NB4 (cell line): Measurements from ENCODE around the gene DNAI1.

ENCODE experiments used
- DNase-seq: peaks from one replicate; pipeline ENCODE4 v3.0.0; 2010; ENCODE audit warnings: low read depth
- H3K4me3 ChIP-seq: one replicate; pipeline ENCODE4 v1.5.1; 2011; ENCODE audit warnings: mild to moderate bottlenecking, low read depth, low read length, moderate library complexity
- CTCF ChIP-seq: IDR thresholded peaks from one replicate; pipeline ENCODE4 v1.5.1; 2012; ENCODE audit warnings: low read depth, low read length
- MAX ChIP-seq: IDR thresholded peaks from 2 replicates; pipeline ENCODE4 v1.6.1; 2011; ENCODE audit warnings: low read depth, low read length
- MYC ChIP-seq: IDR thresholded peaks from 2 replicates; pipeline ENCODE4 v1.6.1; 2011; ENCODE audit warnings: low read depth, low read length
- POLR2A ChIP-seq: IDR thresholded peaks from 2 replicates; pipeline ENCODE4 v1.6.1; 2011; ENCODE audit warnings: mild to moderate bottlenecking; ENCODE audit not compliant: insufficient read length; ENCODE audit errors: extremely low read depth

Gene DNAI1

GRCh38 chr9:34507556-34507955, 49.0 kb downstream of the DNAI1 start:
- TF ChIP-seq POLR2A (no peak), MAX (no peak), MYC (no peak), CTCF (no peak)
- DNase-seq: no peak

GRCh38 chr9:34507966-34508365, 49.4 kb downstream of the DNAI1 start:
- no peak for DNase-seq
- TF ChIP-seq POLR2A (no peak), MYC (no peak), CTCF (no peak), MAX (no peak)

More at GRCh38 chr9:34507556-34507955, 49.0 kb downstream of the DNAI1 start:
- no peak overlapping the region for H3K4me3 ChIP-seq

GRCh38 chr9:34508463-34508862, 49.9 kb downstream of the DNAI1 start:
- no peak for DNase-seq
- no peak overlapping the region for H3K4me3 ChIP-seq
- no peak for TF ChIP-seq CTCF
- no peak for TF ChIP-seq POLR2A
- TF ChIP-seq MYC: no peak
- TF ChIP-seq MAX: no peak

More at GRCh38 chr9:34507966-34508365, 49.4 kb downstream of the DNAI1 start:
- H3K4me3 ChIP-seq: no peak overlapping the region

GRCh38 chr9:34508951-34509350, 50.3 kb downstream of the DNAI1 start:
- DNase-seq: no peak

GRCh38 chr9:34510497-34511468, 52.2 kb downstream of the DNAI1 start:
- no peak overlapping the region for H3K4me3 ChIP-seq
- DNase-seq: no peak
- no peak for TF ChIP-seq MAX
- no peak for TF ChIP-seq MYC
- TF ChIP-seq POLR2A: no peak
- TF ChIP-seq CTCF: no peak

More at GRCh38 chr9:34508951-34509350, 50.3 kb downstream of the DNAI1 start:
- H3K4me3 ChIP-seq: no peak overlapping the region
- TF ChIP-seq MAX: no peak
- no peak for TF ChIP-seq CTCF
- no peak for TF ChIP-seq MYC
- no peak for TF ChIP-seq POLR2A
